GM19035 (cell line): ENCODE measurements around the gene CXCL3.
"Not testable (repeated sequence)": the region's sequence is repeated elsewhere in the genome, so short reads cannot be mapped to it uniquely, and the experiment has no call there.

Experiments used
- ATAC-seq: cut with Tn5 transposase; IDR thresholded peaks from one replicate; pipeline ENCODE4 v1.9.1; 2021; ENCODE audit not compliant: unreplicated experiment

The CXCL3 gene

GRCh38 chr4:74038425-74039314 is at the start of gene CXCL3:
CXCL3 (minus strand) TSS chr4:74038689; CDS start chr4:74038611, 78 bp downstream.
- peak; percentile 69 for ATAC-seq

GRCh38 chr4:74087481-74087880 is 49.0 kb upstream of the CXCL3 start:
- ATAC-seq, result no peak

- no peak for ATAC-seq
These were observed 47.2 kb upstream of the CXCL3 start for GRCh38 chr4:74085669-74086068.

GRCh38 chr4:74084984-74085383 is 46.5 kb upstream of the CXCL3 start:
- ATAC-seq, result no peak

- ATAC-seq, result no peak
These were observed 45.1 kb upstream of the CXCL3 start for GRCh38 chr4:74083546-74083945.

- ATAC-seq, result no peak
These were observed 42.5 kb upstream of the CXCL3 start for GRCh38 chr4:74081035-74081434.

- ATAC-seq, result not testable (repeated sequence)
These were observed 41.9 kb upstream of the CXCL3 start for GRCh38 chr4:74080351-74080750.

GRCh38 chr4:74079024-74079423 is 40.5 kb upstream of the CXCL3 start:
- ATAC-seq, result not testable (repeated sequence)

- ATAC-seq, result no peak
These were observed 34.9 kb upstream of the CXCL3 start for GRCh38 chr4:74073358-74073757.

GRCh38 chr4:74072739-74073138 is 34.2 kb upstream of the CXCL3 start:
- no peak for ATAC-seq

- ATAC-seq, result no peak
These were observed 29.1 kb upstream of the CXCL3 start for GRCh38 chr4:74067586-74067985.

- ATAC-seq, result no peak
These were observed 27.7 kb upstream of the CXCL3 start for GRCh38 chr4:74066232-74066631.

GRCh38 chr4:74065115-74065642 is 26.7 kb upstream of the CXCL3 start:
- ATAC-seq, result no peak

- ATAC-seq, result no peak
These were observed 25.4 kb upstream of the CXCL3 start for GRCh38 chr4:74063859-74064258.

GRCh38 chr4:74062953-74063352 is 24.5 kb upstream of the CXCL3 start:
- ATAC-seq, result no peak

GRCh38 chr4:74061430-74061829 is 22.9 kb upstream of the CXCL3 start:
- no peak for ATAC-seq

- no peak for ATAC-seq
These were observed 20.8 kb upstream of the CXCL3 start for GRCh38 chr4:74059161-74059829.

- ATAC-seq, result no peak
These were observed 19.7 kb upstream of the CXCL3 start for GRCh38 chr4:74058048-74058651.

GRCh38 chr4:74057588-74057987 is 19.1 kb upstream of the CXCL3 start:
- no peak for ATAC-seq

GRCh38 chr4:74056858-74057562 is 18.5 kb upstream of the CXCL3 start:
- no peak for ATAC-seq
